NCI-H460 (cell line): ENCODE data around the gene PLCG1. TPM values are rescaled to one million over a fixed set of nuclear protein-coding genes. Genes with fewer than 3 reads are reported as not detected.

Source experiments
- DNase-seq: peaks from one replicate; pipeline ENCODE4 v3.0.0-alpha.2; 2016; ENCODE audit warnings: low read depth; ENCODE audit errors: extremely low read depth
- total RNA-seq: library from RNA; depleted of rRNA; stranded (reverse); fragments of >200 nt; shearing (Covaris generic); gene quantifications from 2 replicates; pipeline ENCODE4 v1.2.3, GENCODE V29; 2014

PLCG1 gene
- total RNA-seq, 1 experiment from 2014 or later: 16.4 TPM

- DNase-seq: no peak
Measured at GRCh38 chr20:41176711-41177552, 39.6 kb downstream of the PLCG1 start.

GRCh38 chr20:41177636-41178035 is 40.3 kb downstream of the PLCG1 start:
- DNase-seq: no peak

- DNase-seq: no peak
Measured at GRCh38 chr20:41178495-41178894, 41.2 kb downstream of the PLCG1 start.

GRCh38 chr20:41178904-41179432 is 41.6 kb downstream of the PLCG1 start:
- DNase-seq: no peak

GRCh38 chr20:41179961-41180360 is 42.6 kb downstream of the PLCG1 start:
- DNase-seq: no peak

GRCh38 chr20:41180599-41181333 is 43.4 kb downstream of the PLCG1 start:
- no peak for DNase-seq

GRCh38 chr20:41181567-41181966 is 44.2 kb downstream of the PLCG1 start:
- no peak for DNase-seq

- DNase-seq: no peak
Measured at GRCh38 chr20:41182296-41183212, 45.2 kb downstream of the PLCG1 start.

GRCh38 chr20:41183391-41183790 is 46.0 kb downstream of the PLCG1 start:
- DNase-seq: no peak

- DNase-seq: no peak
Measured at GRCh38 chr20:41183831-41184230, 46.5 kb downstream of the PLCG1 start.

GRCh38 chr20:41185013-41185757 is 47.8 kb downstream of the PLCG1 start:
- no peak for DNase-seq

GRCh38 chr20:41187668-41188067 is 50.3 kb downstream of the PLCG1 start:
- no peak for DNase-seq

- no peak for DNase-seq
Measured at GRCh38 chr20:41191562-41192500, 54.5 kb downstream of the PLCG1 start.

- no peak for DNase-seq
Measured at GRCh38 chr20:41192575-41192974, 55.2 kb downstream of the PLCG1 start.

GRCh38 chr20:41196653-41197225 is 59.4 kb downstream of the PLCG1 start:
- DNase-seq: no peak

GRCh38 chr20:41198443-41198842 is 61.1 kb downstream of the PLCG1 start:
- no peak for DNase-seq

GRCh38 chr20:41200446-41201202 is 63.3 kb downstream of the PLCG1 start:
- no peak for DNase-seq

- no peak for DNase-seq
Measured at GRCh38 chr20:41201760-41202159, 64.4 kb downstream of the PLCG1 start.
